BLaER1 (cell line): ENCODE results near the gene DNHD1.

Experiments used
- H3K27ac ChIP-seq: shearing (Covaris generic); formaldehyde crosslinking; 2 replicates; pipeline ENCODE4 v1.8.1; 2022
- H3K27me3 ChIP-seq: shearing (Covaris generic); formaldehyde crosslinking; 2 replicates; pipeline ENCODE4 v1.8.1; 2022
- H3K36me3 ChIP-seq: shearing (Covaris generic); formaldehyde crosslinking; 2 replicates; pipeline ENCODE4 v1.8.1; 2022
- H3K4me1 ChIP-seq: shearing (Covaris generic); formaldehyde crosslinking; 2 replicates; pipeline ENCODE4 v1.8.1; 2022
- H3K4me2 ChIP-seq: shearing (Covaris generic); formaldehyde crosslinking; 2 replicates; pipeline ENCODE4 v1.8.1; 2022
- H3K4me3 ChIP-seq: shearing (Covaris generic); formaldehyde crosslinking; 2 replicates; pipeline ENCODE4 v1.8.1; 2022
- H3K9ac ChIP-seq: shearing (Covaris generic); formaldehyde crosslinking; 2 replicates; pipeline ENCODE4 v1.8.1; 2022
- H3K9me3 ChIP-seq: shearing (Covaris generic); formaldehyde crosslinking; 2 replicates; pipeline ENCODE4 v1.8.1; 2022
- H4K20me1 ChIP-seq: shearing (Covaris generic); formaldehyde crosslinking; 2 replicates; pipeline ENCODE4 v1.8.1; 2022
- Cebpa-rat ChIP-seq: shearing (Covaris generic); IDR thresholded peaks from 2 replicates; pipeline ENCODE4 v1.8.1; 2022

The DNHD1 gene

DNA sequence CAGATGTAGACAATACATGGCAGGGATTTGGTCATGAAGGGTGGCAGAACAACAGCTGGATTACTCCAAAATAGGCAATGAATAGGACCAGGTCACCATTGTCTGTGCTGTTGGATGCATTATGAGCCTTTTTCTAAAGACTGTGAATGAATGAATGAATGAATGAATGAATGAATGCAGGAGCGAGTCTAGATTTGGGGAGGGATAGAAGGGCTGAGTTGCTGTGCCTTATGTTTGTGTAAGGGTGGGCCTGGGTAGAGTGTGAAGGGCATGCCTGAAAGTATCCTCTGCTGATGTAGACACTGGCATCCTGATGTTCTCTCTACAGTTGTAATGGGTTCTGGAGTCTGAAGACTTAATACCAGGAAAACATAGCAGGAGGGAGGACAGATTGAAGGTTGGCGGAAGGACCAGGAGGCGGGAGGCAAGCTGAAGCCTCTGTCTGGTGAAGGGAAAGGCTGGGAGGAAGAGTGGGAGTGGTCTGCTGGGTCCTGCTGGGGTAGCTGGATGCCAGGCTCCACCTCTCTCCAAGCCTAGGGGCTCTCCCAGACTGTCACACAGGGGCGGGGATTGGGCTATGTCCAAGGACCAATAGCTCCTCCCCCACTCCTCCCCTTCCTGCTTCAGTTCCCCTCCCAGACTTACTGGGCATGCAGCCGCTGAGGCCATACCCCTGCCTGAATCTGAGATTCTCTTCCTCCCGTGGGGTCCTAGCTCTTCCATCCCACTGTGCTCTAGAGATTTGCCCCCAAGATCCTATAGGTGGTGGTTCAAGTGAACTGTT is 28.2 kb upstream of the DNHD1 start:
- H3K9me3 ChIP-seq = no peaks in the 10 kb centered on the region
- peak overlapping the region; percentile 27 for H3K27ac ChIP-seq
- TF ChIP-seq Cebpa-rat = no peak
- peak overlapping the region; percentile 47 for H3K4me2 ChIP-seq
- H3K27me3 ChIP-seq = no peaks in the 10 kb centered on the region
- no peak overlapping the region for H3K4me3 ChIP-seq
- no peak overlapping the region for H3K9ac ChIP-seq
- no peaks in the 10 kb centered on the region for H4K20me1 ChIP-seq
- H3K36me3 ChIP-seq = peaks cover 18% of the 10 kb centered on the region
- H3K4me1 ChIP-seq = peaks cover 42% of the 10 kb centered on the region

DNA sequence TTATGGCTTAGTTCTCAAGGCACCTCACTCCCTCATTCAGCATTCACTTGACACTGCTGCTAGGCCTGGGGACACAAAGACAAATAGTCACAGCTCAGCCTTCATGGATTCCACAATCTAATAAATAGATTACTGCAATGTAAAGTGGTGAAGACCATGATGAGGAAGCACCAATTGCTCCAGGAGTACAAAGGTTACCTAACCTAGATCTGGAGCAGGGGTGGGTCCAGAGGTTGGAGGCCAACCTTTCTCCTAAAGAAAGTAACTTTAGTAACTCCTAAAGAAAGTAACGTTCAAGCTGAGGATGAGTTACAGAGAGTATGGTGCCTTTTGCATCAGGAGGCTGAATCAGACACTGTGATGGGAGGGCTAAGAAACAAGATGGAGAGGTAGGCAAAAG is 27.5 kb upstream of the DNHD1 start:
- no peak for TF ChIP-seq Cebpa-rat
- Histone ChIP-seq H3K4me1 (peaks cover 47% of the 10 kb centered on the region), H3K9ac (no peak overlapping the region), H3K36me3 (peaks cover 11% of the 10 kb centered on the region), H4K20me1 (no peaks in the 10 kb centered on the region), H3K4me3 (no peak overlapping the region), H3K9me3 (no peaks in the 10 kb centered on the region), H3K4me2 (peak overlapping the region; percentile 47), H3K27me3 (no peaks in the 10 kb centered on the region), H3K27ac (peak overlapping the region; percentile 27)

DNA sequence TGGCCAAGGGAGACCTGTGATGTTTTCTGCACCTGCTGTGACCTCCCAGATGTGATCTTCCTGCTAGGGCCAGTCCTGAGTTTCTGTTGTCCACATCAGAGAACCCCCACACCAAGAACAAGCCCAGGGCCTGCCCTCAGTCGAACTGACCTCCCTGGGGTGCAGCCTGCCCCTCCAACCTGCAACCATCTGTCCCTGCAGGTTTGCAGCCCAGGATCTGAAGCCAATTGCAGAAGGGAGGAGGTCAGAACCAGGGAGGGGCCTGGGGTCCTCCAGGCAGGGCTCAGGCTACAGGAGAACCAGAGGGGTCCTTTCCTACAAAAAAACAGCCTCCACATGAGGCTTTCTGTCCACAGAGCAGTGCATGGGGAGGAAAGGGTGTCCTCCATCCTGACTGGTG is 24.1 kb upstream of the DNHD1 start:
- peak overlapping the region; percentile 87 for H3K4me2 ChIP-seq
- H3K27ac ChIP-seq = no peak overlapping the region
- no peaks in the 10 kb centered on the region for H4K20me1 ChIP-seq
- no peaks in the 10 kb centered on the region for H3K27me3 ChIP-seq
- H3K9ac ChIP-seq = 0 out of 2 replicates have a peak overlapping the region, but pooled peaks have one; percentile 24
- no peaks in the 10 kb centered on the region for H3K9me3 ChIP-seq
- peaks cover 19% of the 10 kb centered on the region for H3K36me3 ChIP-seq
- H3K4me3 ChIP-seq = peak overlapping the region; percentile 82
- peaks cover 47% of the 10 kb centered on the region for H3K4me1 ChIP-seq
- no peak for TF ChIP-seq Cebpa-rat

DNA sequence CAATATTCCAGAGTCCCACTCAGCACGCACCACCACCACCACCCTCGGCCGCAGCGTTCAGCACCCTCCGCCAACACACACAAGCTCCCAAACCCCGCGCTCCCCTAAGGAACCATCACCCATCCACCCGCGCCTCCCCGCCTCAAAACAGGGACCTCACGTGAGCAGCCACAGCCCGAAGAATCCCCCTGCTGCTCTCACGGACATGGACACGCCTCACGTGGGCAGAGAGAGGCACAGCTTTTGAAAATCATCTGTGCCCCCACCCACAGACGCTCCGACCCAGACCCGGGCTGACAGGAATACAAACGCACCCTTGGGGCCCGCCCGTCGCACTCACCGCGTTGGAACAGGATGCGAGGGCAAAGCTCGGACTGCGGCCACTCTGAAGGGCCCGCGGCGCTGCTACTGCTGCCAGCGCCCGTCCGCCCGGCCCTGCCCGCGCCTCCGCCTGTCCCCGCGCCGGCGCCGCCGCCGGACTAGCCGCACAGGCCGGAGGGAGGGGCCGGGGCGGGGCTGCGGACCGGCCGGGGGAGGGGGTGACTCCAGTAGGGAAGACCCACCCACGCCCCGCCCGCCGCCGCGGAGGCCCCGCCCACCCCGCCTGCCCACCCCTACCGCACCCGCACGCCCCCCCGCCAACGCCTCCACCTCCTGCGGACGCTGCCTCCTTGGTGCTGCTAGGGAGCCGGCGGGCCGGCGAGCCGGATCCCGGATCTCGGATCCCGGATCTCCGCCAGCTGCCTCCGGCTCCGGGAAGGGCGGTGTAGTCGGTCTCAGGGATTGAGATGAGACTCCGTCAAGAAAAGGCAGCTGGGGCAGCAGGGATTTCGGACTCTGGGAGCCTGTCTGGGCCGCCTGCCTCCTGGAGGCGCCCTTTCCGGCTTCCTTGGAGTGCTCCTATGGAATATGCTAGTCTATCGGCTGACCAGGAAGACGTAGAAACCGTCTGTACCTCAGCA is 23.3 kb upstream of the DNHD1 start, which contains the start of gene TRIM3:
TRIM3 (minus strand) TSS at position 491 of the 962 bp plus-strand sequence. CDS start 8,246 bp downstream, outside the sequence.
- peak within 1 kb of the TSS; percentile 88 for H3K4me2 ChIP-seq
- no peaks in the 10 kb centered on the region for H3K27me3 ChIP-seq
- no peak for TF ChIP-seq Cebpa-rat
- H3K4me1 ChIP-seq = peaks cover 41% of the 10 kb centered on the region
- peak within 1 kb of the TSS; percentile 82 for H3K4me3 ChIP-seq
- peak within 1 kb of the TSS; percentile 80 for H3K9ac ChIP-seq
- peak within 1 kb of the TSS; percentile 62; the same call in 1 of the 2 replicates for H3K27ac ChIP-seq
- H4K20me1 ChIP-seq = no peaks in the 10 kb centered on the region
- H3K36me3 ChIP-seq = peaks cover 27% of the 10 kb centered on the region
- H3K9me3 ChIP-seq = no peaks in the 10 kb centered on the region

DNA sequence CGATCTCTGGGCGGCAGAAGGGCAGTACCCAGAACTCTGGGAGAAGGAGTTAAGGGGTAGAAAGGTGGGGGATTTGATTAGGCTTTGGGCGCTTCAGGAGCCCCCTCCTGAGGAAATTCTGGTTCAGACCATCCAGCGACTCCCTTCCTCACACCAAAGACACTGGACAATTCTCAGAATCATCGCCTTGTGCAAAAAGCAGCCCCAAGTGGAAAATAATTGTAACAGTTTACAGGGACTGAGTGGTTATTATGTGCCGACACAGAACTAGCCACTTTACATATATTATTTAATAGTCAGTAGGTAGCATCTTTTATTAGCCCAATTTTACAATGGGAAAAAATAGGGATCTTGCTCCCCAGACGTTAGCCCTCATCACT is 22.7 kb upstream of the DNHD1 start:
- H3K4me3 ChIP-seq = peak overlapping the region; percentile 82
- no peaks in the 10 kb centered on the region for H4K20me1 ChIP-seq
- H3K27ac ChIP-seq = peak overlapping the region; percentile 55; the same call in 1 of the 2 replicates
- H3K9me3 ChIP-seq = no peaks in the 10 kb centered on the region
- peak overlapping the region; percentile 88 for H3K4me2 ChIP-seq
- H3K4me1 ChIP-seq = peaks cover 35% of the 10 kb centered on the region
- H3K9ac ChIP-seq = peak overlapping the region; percentile 68; the same call in 1 of the 2 replicates
- H3K36me3 ChIP-seq = peaks cover 34% of the 10 kb centered on the region
- H3K27me3 ChIP-seq = no peaks in the 10 kb centered on the region
- no peak for TF ChIP-seq Cebpa-rat

DNA sequence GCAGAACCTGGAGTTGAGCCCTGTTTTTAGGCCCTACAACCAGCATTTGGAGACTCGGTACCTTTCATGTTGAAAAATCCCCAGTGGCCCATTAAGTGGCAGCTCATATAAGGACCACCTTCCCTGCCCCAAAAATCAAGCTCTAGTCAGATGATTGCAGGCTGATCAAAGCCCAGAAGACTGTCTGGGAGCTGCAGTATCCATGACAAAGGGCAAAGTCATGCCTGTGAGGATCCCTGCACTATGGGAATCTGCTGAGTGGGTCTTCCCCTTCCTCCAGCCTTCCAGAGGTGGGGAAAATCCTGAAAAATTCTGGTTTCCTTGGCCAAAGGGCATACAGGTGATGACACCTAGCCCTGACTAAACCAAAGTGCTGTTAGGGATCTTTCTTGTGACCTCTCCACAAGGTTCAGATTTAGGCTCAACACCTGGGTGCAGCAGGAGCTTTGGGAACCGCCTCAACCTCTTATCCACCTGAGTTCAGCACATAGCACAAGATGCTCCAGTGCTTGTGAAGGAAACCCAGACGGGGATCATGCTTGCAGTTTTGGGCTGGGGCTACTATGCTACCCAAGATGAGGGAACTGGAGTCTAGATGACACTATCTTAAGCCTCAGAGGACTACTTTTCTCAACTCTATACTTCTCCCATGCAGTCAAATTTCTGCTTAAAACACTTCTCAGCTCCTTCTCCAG is 22.1 kb upstream of the DNHD1 start:
- peaks cover 40% of the 10 kb centered on the region for H3K36me3 ChIP-seq
- no peaks in the 10 kb centered on the region for H3K27me3 ChIP-seq
- no peak overlapping the region for H3K9ac ChIP-seq
- peak overlapping the region; percentile 88 for H3K4me2 ChIP-seq
- no peak overlapping the region for H3K27ac ChIP-seq
- no peak overlapping the region for H3K4me3 ChIP-seq
- H4K20me1 ChIP-seq = no peaks in the 10 kb centered on the region
- TF ChIP-seq Cebpa-rat = no peak
- H3K9me3 ChIP-seq = no peaks in the 10 kb centered on the region
- H3K4me1 ChIP-seq = peaks cover 34% of the 10 kb centered on the region

DNA sequence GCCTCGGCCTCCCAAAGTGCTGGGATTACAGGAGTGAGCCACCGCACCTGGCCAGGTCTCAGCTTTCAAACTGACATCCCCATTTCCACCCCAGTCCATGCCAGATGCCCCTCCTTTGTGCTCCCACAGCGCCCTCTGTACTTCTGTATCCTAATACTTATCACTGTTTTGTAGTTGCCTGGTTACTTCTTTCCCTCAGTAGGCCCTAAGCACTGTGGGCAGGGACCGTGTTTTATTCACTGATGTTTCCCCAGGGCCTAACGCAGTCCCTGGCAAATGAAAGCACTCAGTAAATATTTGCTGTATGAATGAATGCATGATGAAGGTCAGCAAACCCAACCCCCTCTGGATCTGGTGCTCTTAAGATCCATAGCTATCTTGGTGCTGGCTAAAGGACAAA is 21.1 kb upstream of the DNHD1 start:
- H3K27ac ChIP-seq = no peak overlapping the region
- peaks cover 41% of the 10 kb centered on the region for H3K36me3 ChIP-seq
- TF ChIP-seq Cebpa-rat = no peak

DNA sequence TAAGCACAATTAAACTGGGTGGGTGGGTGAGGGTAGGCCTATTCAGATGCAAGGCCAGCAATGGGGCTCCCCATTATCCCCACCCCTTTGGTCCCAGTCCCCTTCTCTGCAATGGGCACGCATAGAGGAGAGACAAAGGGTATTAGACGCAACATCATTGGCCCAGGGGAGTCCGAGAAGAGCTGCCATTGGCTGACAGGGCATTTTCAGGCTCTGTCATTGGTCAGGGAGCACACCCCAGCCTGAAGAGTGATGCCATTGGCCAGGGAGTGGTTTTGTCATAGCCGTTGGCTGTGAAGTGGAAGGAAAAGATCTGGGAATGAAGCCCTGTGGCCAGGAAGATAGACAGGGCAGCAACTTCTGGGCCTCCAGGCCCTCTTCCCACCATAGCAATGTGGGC is 20.5 kb upstream of the DNHD1 start:
- Histone ChIP-seq H3K4me1 (peaks cover 27% of the 10 kb centered on the region), H3K27me3 (no peaks in the 10 kb centered on the region), H3K4me3 (no peak overlapping the region), H3K27ac (no peak overlapping the region), H3K4me2 (no peak overlapping the region), H3K9me3 (no peaks in the 10 kb centered on the region), H3K36me3 (peaks cover 41% of the 10 kb centered on the region), H4K20me1 (peaks cover 1% of the 10 kb centered on the region), H3K9ac (no peak overlapping the region)
- TF ChIP-seq Cebpa-rat = no peak

More for the DNA sequence above, 21.1 kb upstream of the DNHD1 start:
- Histone ChIP-seq H4K20me1 (no peaks in the 10 kb centered on the region), H3K4me2 (no peak overlapping the region), H3K4me3 (no peak overlapping the region), H3K4me1 (peaks cover 33% of the 10 kb centered on the region), H3K9me3 (no peaks in the 10 kb centered on the region), H3K9ac (no peak overlapping the region), H3K27me3 (no peaks in the 10 kb centered on the region)

DNA sequence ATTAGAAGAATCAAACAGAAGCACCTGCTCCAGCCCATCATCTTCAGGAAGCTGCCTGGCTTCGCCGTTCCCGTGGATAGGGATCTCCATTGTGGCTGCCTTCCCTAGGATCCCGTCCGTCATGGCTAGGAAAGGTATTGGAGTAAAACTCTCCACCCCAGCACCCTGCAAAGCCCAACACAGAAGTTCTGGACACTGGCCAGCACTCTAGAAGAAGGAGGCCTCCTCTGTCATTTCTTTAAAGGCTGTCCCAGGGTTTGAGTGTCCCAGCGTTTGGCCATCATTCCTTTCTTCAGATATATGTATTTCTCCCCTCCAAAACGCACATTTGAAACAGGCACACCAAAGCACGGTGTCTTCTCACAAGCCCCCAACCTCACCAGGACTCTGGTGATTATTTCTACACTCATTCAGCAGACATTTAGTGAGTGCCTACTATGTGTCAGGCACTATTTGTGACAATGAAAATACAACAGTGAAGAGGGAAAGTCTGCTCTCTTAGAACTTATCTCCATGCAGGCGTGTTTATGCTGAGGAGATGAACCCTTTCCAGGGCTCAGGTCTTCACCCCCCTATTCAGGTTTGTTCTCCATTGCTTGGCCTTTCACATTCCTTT is 16.7 kb upstream of the DNHD1 start:
- TF ChIP-seq Cebpa-rat = no peak
- H3K27me3 ChIP-seq = no peaks in the 10 kb centered on the region
- peaks cover 40% of the 10 kb centered on the region for H4K20me1 ChIP-seq
- H3K4me2 ChIP-seq = peak overlapping the region; percentile 98
- peaks cover 71% of the 10 kb centered on the region for H3K36me3 ChIP-seq
- H3K4me1 ChIP-seq = peaks cover 27% of the 10 kb centered on the region
- no peaks in the 10 kb centered on the region for H3K9me3 ChIP-seq
- peak overlapping the region; percentile 94 for H3K4me3 ChIP-seq
- peak overlapping the region; percentile 93 for H3K9ac ChIP-seq
- peak overlapping the region; percentile 90 for H3K27ac ChIP-seq
